ENCODE data around the gene TMEM63A.

The TMEM63A gene

DNA sequence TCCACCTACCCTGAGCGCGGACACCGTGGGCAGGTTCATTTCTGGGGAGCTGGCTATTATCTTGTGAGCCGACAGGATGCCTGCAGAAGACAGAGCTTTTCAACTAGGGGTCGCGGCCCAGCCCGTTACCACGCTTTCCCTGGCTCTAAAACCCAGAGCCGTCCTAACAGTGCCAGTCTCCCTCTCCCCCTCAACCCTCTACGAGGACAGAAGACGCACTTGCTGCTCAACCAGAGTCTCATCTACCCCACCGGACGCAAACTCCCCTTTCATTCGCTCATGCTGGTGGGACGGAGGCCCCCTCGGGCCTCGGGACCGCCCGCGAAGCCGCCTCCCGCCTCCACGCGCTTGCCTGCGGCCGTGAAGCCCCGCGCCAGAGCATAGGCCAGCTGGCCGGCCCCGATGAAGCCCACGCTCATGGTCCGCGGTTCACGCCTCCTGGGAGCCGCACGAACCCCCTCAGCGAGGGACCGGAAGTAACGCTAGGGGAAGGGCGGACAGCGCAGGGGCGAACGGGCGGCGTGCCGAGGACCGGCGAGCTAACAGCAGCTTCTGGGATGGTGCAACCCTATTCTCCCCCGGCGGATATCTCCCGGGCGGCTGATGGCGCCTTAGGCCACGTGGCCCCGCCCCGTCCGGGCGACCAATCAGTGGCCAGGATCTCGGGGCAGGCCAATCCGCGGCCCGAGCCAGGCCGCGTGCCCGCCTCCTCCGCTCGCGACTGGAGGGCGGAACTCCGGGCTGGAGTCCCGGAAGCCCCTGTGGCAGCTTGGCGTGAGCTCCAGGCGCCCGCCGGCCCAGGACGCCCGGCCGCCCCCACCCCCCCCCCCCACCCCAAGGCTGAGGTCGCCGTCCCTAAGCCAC, 41.7 kb upstream of the TMEM63A start, which contains the start of gene PYCR2:
Gene PYCR2 (minus strand): TSS at position 559 of the 864 bp plus-strand sequence. CDS start 140 bp downstream, at position 419.
- DNase-seq (ENCODE audit: extremely low read depth, low read depth), result peak; percentile 94
- TF ChIP-seq, protein P1, sequence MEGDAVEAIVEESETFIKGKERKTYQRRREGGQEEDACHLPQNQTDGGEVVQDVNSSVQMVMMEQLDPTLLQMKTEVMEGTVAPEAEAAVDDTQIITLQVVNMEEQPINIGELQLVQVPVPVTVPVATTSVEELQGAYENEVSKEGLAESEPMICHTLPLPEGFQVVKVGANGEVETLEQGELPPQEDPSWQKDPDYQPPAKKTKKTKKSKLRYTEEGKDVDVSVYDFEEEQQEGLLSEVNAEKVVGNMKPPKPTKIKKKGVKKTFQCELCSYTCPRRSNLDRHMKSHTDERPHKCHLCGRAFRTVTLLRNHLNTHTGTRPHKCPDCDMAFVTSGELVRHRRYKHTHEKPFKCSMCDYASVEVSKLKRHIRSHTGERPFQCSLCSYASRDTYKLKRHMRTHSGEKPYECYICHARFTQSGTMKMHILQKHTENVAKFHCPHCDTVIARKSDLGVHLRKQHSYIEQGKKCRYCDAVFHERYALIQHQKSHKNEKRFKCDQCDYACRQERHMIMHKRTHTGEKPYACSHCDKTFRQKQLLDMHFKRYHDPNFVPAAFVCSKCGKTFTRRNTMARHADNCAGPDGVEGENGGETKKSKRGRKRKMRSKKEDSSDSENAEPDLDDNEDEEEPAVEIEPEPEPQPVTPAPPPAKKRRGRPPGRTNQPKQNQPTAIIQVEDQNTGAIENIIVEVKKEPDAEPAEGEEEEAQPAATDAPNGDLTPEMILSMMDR (IDR thresholded peaks at IDR 0.05; ENCODE audit: low read depth, low read length), result no peak

DNA sequence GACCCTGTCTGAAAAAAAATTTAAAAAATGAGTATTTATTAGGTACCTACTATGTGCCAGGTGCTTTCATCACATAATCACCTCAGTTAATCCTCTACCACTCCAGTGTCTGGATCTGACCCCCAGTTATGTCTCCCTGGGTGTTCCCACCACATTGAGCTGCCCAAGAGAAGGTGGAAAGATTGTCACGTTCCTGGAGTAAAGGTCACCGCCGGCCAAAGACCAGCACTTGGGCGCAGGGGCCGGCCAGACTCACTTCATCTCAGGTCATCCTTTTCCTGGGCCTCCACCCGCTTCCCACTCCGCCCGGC, 41.2 kb upstream of the TMEM63A start:
- DNase-seq (ENCODE audit: extremely low read depth, low read depth), result no peak
- TF ChIP-seq, protein P1 (IDR thresholded peaks at IDR 0.05; ENCODE audit: low read depth, low read length), result no peak

DNA sequence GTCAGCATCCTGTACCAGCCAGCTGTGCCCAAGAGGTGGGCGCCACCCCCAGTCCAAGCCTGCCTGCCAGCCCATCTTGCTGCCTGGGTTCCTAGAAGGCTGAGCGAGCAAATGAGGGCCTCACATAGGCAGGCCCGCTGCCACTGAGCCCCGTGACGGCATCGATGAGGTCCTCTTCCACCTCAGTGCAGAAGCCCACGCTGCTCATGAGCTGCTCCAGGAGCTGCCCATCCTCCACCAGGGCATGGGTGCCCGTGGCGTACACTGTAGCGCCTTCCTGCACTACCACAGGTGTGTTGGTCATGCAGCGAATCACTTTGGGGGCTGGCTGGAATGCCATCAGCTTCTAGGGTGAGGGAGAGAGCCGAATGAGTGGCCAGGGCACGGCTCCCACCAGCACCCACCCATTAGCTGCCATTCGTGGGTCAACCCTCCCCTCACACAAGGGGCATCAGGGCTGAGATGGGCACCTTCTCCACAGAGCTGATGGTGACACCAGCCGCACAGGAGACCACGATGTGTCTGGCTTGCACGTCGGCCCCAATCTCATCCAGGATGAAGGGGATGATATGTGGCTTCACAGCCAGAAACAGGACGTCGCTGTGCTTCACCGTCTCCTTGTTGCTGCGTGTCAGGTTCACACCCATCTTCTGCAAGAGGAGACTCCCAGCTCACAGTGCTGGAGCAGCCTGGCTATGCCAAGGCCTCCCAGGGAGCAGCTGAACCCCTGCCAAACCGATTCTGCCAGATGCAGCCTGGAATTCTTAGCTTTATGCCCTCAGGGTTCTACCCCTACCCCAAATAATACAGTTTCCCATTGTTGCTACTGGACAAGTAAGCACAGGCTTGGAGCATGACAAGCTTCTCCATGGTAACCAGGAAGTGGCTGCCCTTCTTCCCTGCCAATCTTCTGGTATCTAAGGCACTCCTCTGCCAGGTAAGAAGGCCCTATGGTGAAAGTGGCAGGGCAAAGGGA, 39.8 kb upstream of the TMEM63A start:
- no peak for DNase-seq (ENCODE audit: extremely low read depth, low read depth)
- TF ChIP-seq, protein P1 (IDR thresholded peaks at IDR 0.05; ENCODE audit: low read depth, low read length), result no peak

DNA sequence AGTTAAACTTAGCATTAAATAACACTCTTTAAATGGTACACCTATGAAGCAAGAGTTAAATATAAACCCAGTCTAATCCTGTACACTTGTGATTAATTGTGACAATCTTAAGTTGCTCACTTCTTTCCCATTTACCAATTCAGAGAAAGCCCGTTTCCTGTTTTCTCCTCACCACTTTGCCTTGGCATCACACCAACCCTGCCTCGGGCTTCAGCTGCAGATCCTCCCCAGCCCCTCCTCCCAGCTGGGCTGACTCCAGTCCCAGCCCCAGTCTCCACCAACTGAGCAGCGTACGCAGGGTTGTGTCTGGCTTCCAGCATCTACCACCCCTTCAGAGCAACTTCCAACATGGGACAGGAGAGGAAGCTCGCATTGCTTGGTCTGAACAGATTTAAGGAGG, 37.7 kb upstream of the TMEM63A start:
- TF ChIP-seq, protein P1 (IDR thresholded peaks at IDR 0.05; ENCODE audit: low read depth, low read length), result no peak
- DNase-seq (ENCODE audit: extremely low read depth, low read depth), result peak; percentile 71

DNA sequence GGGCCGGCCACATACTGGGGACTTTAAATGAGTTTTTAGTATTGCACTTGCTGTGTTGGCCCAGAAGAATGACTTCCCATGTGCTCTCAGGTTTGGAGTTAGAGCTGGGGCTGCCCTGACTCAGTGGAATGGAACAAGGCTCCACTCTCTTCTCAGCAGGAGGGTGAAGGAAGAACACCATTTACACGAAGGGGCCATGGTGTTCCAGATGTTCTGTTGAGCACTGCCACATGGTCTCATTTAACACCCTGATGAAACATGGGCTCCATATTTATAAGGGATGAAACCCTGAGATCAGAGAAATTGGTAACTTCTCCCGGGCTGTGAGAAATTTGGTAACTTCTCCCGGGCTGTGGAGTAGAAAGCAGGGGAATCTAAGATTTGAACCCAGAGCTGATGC, 36.1 kb upstream of the TMEM63A start:
- no peak for DNase-seq (ENCODE audit: extremely low read depth, low read depth)
- TF ChIP-seq, protein P1 (IDR thresholded peaks at IDR 0.05; ENCODE audit: low read depth, low read length), result no peak

DNA sequence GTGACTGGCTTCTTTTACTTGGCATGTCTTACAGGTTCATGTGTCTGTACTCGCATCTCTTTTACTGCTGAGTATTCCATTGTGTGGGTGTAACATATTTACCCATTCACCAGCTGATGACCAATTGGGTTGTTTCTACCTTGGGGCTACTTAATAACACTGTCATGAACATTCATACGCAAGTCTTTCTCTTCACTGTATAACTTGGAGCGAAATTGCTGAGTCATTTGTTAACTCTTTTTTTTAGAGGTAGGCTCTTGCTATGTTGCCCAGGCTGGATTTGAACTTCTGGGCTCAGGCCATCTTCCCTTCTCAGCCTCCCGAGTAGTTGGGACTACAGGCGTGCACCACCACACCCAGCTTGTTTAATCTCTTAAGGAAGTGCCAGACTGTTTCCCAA, 35.4 kb upstream of the TMEM63A start:
- no peak for DNase-seq (ENCODE audit: extremely low read depth, low read depth)
- TF ChIP-seq, protein P1 (IDR thresholded peaks at IDR 0.05; ENCODE audit: low read depth, low read length), result no peak

DNA sequence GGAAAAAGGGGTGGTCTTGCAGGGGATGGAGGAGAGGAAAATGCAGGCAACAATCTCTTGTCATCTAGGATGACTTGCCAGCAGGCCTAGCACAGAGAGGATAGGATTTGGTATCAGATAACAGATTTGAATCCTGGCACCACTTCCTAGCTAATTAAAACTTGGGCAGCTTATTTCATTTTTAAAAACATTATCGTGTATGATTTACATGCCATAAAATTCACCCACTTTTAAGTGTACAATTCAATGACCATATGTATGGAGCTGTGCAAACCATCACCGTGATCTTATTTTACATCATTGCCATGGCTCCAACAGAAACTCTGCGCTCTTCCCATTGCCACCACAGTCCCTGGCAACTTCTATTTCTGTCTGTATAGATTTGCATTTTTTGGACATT, 34.9 kb upstream of the TMEM63A start:
- no peak for DNase-seq (ENCODE audit: extremely low read depth, low read depth)
- TF ChIP-seq, protein P1 (IDR thresholded peaks at IDR 0.05; ENCODE audit: low read depth, low read length), result no peak
